H9 (cell line): Measurements from ENCODE around the gene TUBB2B. TPM values are rescaled to one million over a fixed set of nuclear protein-coding genes. Genes with fewer than 3 reads are reported as not detected.

Experiments used
- DNase-seq: peaks from one replicate; pipeline ENCODE4 v3.0.0-alpha.2; 2017
- H2AFZ ChIP-seq: one replicate; pipeline ENCODE4 v1.6.1; 2013; ENCODE audit warnings: mild to moderate bottlenecking, low read length, control low read depth, moderate library complexity
- H2AK5ac ChIP-seq: 2 replicates; pipeline ENCODE4 v1.6.1; 2013; ENCODE audit warnings: low read length, control low read depth, mixed read lengths; ENCODE audit not compliant: insufficient read length
- H2BK120ac ChIP-seq: one replicate; pipeline ENCODE4 v1.6.1; 2013; ENCODE audit warnings: low read depth, mild to moderate bottlenecking, low read length, control low read depth, inconsistent platforms; ENCODE audit not compliant: poor library complexity, severe bottlenecking
- H2BK12ac ChIP-seq: 2 replicates; pipeline ENCODE4 v1.6.1; 2013; ENCODE audit warnings: low read length, control low read depth, mixed read lengths, low read depth; ENCODE audit not compliant: insufficient read length
- H2BK15ac ChIP-seq: 2 replicates; pipeline ENCODE4 v1.6.1; 2013; ENCODE audit warnings: low read depth, low read length, control low read depth
- H2BK20ac ChIP-seq: one replicate; pipeline ENCODE4 v1.6.1; 2013; ENCODE audit warnings: low read depth, mild to moderate bottlenecking, low read length, control low read depth, inconsistent platforms; ENCODE audit not compliant: poor library complexity, severe bottlenecking
- H2BK5ac ChIP-seq: 2 replicates; pipeline ENCODE4 v1.6.1; 2013; ENCODE audit warnings: low read length, control low read depth, mixed read lengths; ENCODE audit not compliant: insufficient read length
- H3K14ac ChIP-seq: 2 replicates; pipeline ENCODE4 v1.6.1; 2013; ENCODE audit warnings: low read length, control low read depth; ENCODE audit not compliant: insufficient read depth
- H3K18ac ChIP-seq: 2 replicates; pipeline ENCODE4 v1.6.1; 2013; ENCODE audit warnings: low read depth, mild to moderate bottlenecking, mixed read lengths, low read length, control low read depth; ENCODE audit not compliant: insufficient read length
- H3K23ac ChIP-seq: 2 replicates; pipeline ENCODE4 v1.6.1; 2013; ENCODE audit warnings: low read length, control low read depth, mixed read lengths, low read depth; ENCODE audit not compliant: insufficient read length
- H3K23me2 ChIP-seq: 2 replicates; pipeline ENCODE4 v1.6.1; 2013; ENCODE audit warnings: low read depth, mild to moderate bottlenecking, mixed read lengths, low read length, control low read depth; ENCODE audit not compliant: insufficient read length, poor library complexity, severe bottlenecking
- H3K27ac ChIP-seq: 2 replicates; pipeline ENCODE4 v1.5.1; 2013; ENCODE audit warnings: low read length, control low read depth, mixed read lengths, low read depth; ENCODE audit not compliant: insufficient read length
- H3K27me3 ChIP-seq: 2 replicates; pipeline ENCODE4 v1.6.1; 2013; ENCODE audit warnings: low read length, control low read depth, inconsistent platforms; ENCODE audit not compliant: insufficient read depth
- H3K4ac ChIP-seq: 2 replicates; pipeline ENCODE4 v1.6.1; 2013; ENCODE audit warnings: low read depth, mild to moderate bottlenecking, control low read depth, inconsistent platforms, low read length, moderate library complexity
- H3K4me1 ChIP-seq: 2 replicates; pipeline ENCODE4 v1.6.1; 2013; ENCODE audit warnings: low read length, control low read depth, inconsistent platforms; ENCODE audit not compliant: insufficient read depth
- H3K4me2 ChIP-seq: 2 replicates; pipeline ENCODE4 v1.6.1; 2013; ENCODE audit warnings: low read length, control low read depth, mixed read lengths; ENCODE audit not compliant: insufficient read length, insufficient read depth
- H3K56ac ChIP-seq: 2 replicates; pipeline ENCODE4 v1.6.1; 2013; ENCODE audit warnings: low read depth, mild to moderate bottlenecking, mixed read lengths, low read length, control low read depth; ENCODE audit not compliant: insufficient read length
- H3K79me1 ChIP-seq: 2 replicates; pipeline ENCODE4 v1.6.1; 2013; ENCODE audit warnings: low read depth, mild to moderate bottlenecking, moderate library complexity, low read length, control low read depth, inconsistent platforms; ENCODE audit not compliant: insufficient read depth, poor library complexity, severe bottlenecking
- H3K79me2 ChIP-seq: 2 replicates; pipeline ENCODE4 v1.6.1; 2013; ENCODE audit warnings: low read length, control low read depth, inconsistent platforms; ENCODE audit not compliant: insufficient read depth
- H3K9ac ChIP-seq: 2 replicates; pipeline ENCODE4 v1.6.1; 2013; ENCODE audit warnings: low read length, control low read depth, mixed read lengths; ENCODE audit not compliant: insufficient read length; ENCODE audit errors: extremely low read depth
- H3K9me3 ChIP-seq: one replicate; pipeline ENCODE4 v1.6.1; 2013; ENCODE audit warnings: low read depth, low read length, inconsistent platforms; ENCODE audit not compliant: control insufficient read depth
- H3T11ph ChIP-seq: one replicate; pipeline ENCODE4 v1.6.1; 2013; ENCODE audit warnings: mild to moderate bottlenecking, low read length, control low read depth, inconsistent platforms
- H4K20me1 ChIP-seq: one replicate; pipeline ENCODE4 v1.6.1; 2013; ENCODE audit not compliant: control insufficient read depth, insufficient read length, insufficient read depth
- H4K5ac ChIP-seq: 2 replicates; pipeline ENCODE4 v1.6.1; 2013; ENCODE audit warnings: low read depth, mild to moderate bottlenecking, mixed read lengths, low read length, control low read depth; ENCODE audit not compliant: insufficient read length
- H4K8ac ChIP-seq: replicated peaks from 2 replicates; pipeline ENCODE4 v1.6.1; 2013; ENCODE audit warnings: low read length, control low read depth, mixed read lengths, low read depth; ENCODE audit not compliant: insufficient read length
- H4K91ac ChIP-seq: 2 replicates; pipeline ENCODE4 v1.6.1; 2013; ENCODE audit warnings: low read depth, mild to moderate bottlenecking, moderate library complexity, mixed read lengths, low read length, control low read depth; ENCODE audit not compliant: insufficient read length
- H3K27ac Mint-ChIP-seq, 3 experiments: 2 replicates in 2 of 3; 3 replicates in 1 of 3; pipeline ENCODE4 v1.8.0; 2020 to 2021; ENCODE audit warnings: mixed read lengths in 3 of 3, mild to moderate bottlenecking in 1 of 3, moderate library complexity in 1 of 3
- H3K27me3 Mint-ChIP-seq: 2 replicates; pipeline ENCODE4 v1.8.0; 2021; ENCODE audit warnings: low read depth, mild to moderate bottlenecking, moderate library complexity, mixed read lengths
- H3K36me3 Mint-ChIP-seq, 3 experiments: 2 replicates in 2 of 3; 3 replicates in 1 of 3; pipeline ENCODE4 v1.8.0; 2020 to 2021; ENCODE audit warnings: low read depth in 3 of 3, mixed read lengths in 3 of 3; ENCODE audit not compliant: insufficient read depth in 1 of 3
- H3K4me1 Mint-ChIP-seq, 2 experiments: 2 replicates each; pipeline ENCODE4 v1.8.0; 2020; ENCODE audit warnings: mixed read lengths in 2 of 2
- H3K4me3 Mint-ChIP-seq, 2 experiments: 2 replicates in 1 of 2; 3 replicates in 1 of 2; pipeline ENCODE4 v1.8.0; 2020 to 2021; ENCODE audit warnings: mild to moderate bottlenecking in 2 of 2, mixed read lengths in 2 of 2, moderate library complexity in 1 of 2
- H3K9me3 Mint-ChIP-seq, 2 experiments: 2 replicates in 1 of 2; 3 replicates in 1 of 2; pipeline ENCODE4 v1.8.0; 2020; ENCODE audit warnings: mild to moderate bottlenecking in 2 of 2, mixed read lengths in 2 of 2, moderate library complexity in 1 of 2
- WGBS: extraction: QIAGEN DNeasy Blood & Tissue Kit; methylation state at CpG from one replicate; pipeline ENCODE4 v1.1.7; 2013; ENCODE audit warnings: missing lambda C conversion rate, low lambda C conversion rate, mixed read lengths; ENCODE audit not compliant: insufficient read length; ENCODE audit errors: extremely low coverage; 5-methylcytosine and 5-hydroxymethylcytosine counted together
- total RNA-seq: library from RNA; stranded (reverse); gene quantifications from 2 replicates; pipeline ENCODE4 v1.2.1, GENCODE V29; 2021
- TF ChIP-seq, protein P1 (sequence below): fragments of 200-600 bp; sonication (generic); conservative IDR thresholded peaks from 3 replicates; pipeline ENCODE4 v1.8.0; 2021; ENCODE audit warnings: antibody characterized with exemption, mild to moderate bottlenecking

The TUBB2B gene
- total RNA-seq, 1 experiment from 2014 or later = 320 TPM

DNA sequence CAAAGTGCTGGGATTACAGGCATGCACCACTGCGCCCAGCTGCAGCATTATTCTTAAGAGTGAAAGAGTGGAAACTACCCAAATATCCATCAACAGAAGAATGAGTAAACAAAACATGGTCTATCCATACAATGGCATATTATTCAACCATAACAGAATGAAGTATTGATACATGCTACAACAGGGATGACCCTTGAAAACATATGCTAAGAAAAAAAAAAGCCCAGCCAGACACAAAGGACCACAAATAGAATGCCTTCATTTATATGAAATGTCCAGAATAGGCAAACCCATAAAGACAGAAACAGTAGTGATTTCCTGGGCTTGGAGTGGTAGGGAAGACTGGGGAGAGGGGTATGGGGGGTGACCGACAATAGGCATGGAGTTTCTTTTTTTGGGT is 7.1 kb downstream of the TUBB2B start:
- H3K4me3 Mint-ChIP-seq = no peak overlapping the region
- H3K23ac ChIP-seq = no peak overlapping the region

More for the DNA sequence above, 7.1 kb downstream of the TUBB2B start:
- H2AK5ac ChIP-seq = no peak overlapping the region
- H3K4me1 Mint-ChIP-seq = peaks cover 14 to 16% of the 10 kb centered on the region in 2 experiments
- DNase-seq = no peak
- no peak overlapping the region for H2BK5ac ChIP-seq
- no peak overlapping the region for H3K14ac ChIP-seq
- no peak overlapping the region for H4K5ac ChIP-seq
- no peak overlapping the region for H3T11ph ChIP-seq
- H3K4me1 ChIP-seq = no peaks in the 10 kb centered on the region
- no peak overlapping the region for H4K8ac ChIP-seq
- no peaks in the 10 kb centered on the region for H3K79me1 ChIP-seq
- H2AFZ ChIP-seq = no peak overlapping the region
- H3K79me2 ChIP-seq = no peaks in the 10 kb centered on the region
- H3K27me3 Mint-ChIP-seq = peaks cover 13% of the 10 kb centered on the region
- no CpG with 5 or more reads among the region's 2 CpGs for WGBS
- no peaks in the 10 kb centered on the region for H3K27me3 ChIP-seq
- peaks cover 9 to 20% (median 19%) of the 10 kb centered on the region in 3 experiments for H3K36me3 Mint-ChIP-seq
- no peak overlapping the region for H2BK12ac ChIP-seq
- H3K27ac ChIP-seq = no peak overlapping the region
- no peak overlapping the region for H3K4me2 ChIP-seq
- TF ChIP-seq, protein P1, sequence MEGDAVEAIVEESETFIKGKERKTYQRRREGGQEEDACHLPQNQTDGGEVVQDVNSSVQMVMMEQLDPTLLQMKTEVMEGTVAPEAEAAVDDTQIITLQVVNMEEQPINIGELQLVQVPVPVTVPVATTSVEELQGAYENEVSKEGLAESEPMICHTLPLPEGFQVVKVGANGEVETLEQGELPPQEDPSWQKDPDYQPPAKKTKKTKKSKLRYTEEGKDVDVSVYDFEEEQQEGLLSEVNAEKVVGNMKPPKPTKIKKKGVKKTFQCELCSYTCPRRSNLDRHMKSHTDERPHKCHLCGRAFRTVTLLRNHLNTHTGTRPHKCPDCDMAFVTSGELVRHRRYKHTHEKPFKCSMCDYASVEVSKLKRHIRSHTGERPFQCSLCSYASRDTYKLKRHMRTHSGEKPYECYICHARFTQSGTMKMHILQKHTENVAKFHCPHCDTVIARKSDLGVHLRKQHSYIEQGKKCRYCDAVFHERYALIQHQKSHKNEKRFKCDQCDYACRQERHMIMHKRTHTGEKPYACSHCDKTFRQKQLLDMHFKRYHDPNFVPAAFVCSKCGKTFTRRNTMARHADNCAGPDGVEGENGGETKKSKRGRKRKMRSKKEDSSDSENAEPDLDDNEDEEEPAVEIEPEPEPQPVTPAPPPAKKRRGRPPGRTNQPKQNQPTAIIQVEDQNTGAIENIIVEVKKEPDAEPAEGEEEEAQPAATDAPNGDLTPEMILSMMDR = no peak
- no peaks in the 10 kb centered on the region for H3K23me2 ChIP-seq
- no peak overlapping the region for H3K4ac ChIP-seq
- no peak overlapping the region for H2BK15ac ChIP-seq
- H3K56ac ChIP-seq = no peak overlapping the region
- peaks cover 6% of the 10 kb centered on the region in 2 experiments; a peak in 3 of 5 replicates for H3K9me3 Mint-ChIP-seq
- H4K91ac ChIP-seq = no peak overlapping the region
- H2BK120ac ChIP-seq = no peak overlapping the region
- no peak overlapping the region for H2BK20ac ChIP-seq
- H3K18ac ChIP-seq = no peak overlapping the region
- no peak overlapping the region for H3K27ac Mint-ChIP-seq
- H3K9ac ChIP-seq = no peak overlapping the region
- no peaks in the 10 kb centered on the region for H4K20me1 ChIP-seq
- no peaks in the 10 kb centered on the region for H3K9me3 ChIP-seq
